ENCODE results near the gene LYSMD1.
A peak's percentile ranks its signal among the peaks of the same experiment; 100 is the strongest.

LYSMD1 gene

DNA sequence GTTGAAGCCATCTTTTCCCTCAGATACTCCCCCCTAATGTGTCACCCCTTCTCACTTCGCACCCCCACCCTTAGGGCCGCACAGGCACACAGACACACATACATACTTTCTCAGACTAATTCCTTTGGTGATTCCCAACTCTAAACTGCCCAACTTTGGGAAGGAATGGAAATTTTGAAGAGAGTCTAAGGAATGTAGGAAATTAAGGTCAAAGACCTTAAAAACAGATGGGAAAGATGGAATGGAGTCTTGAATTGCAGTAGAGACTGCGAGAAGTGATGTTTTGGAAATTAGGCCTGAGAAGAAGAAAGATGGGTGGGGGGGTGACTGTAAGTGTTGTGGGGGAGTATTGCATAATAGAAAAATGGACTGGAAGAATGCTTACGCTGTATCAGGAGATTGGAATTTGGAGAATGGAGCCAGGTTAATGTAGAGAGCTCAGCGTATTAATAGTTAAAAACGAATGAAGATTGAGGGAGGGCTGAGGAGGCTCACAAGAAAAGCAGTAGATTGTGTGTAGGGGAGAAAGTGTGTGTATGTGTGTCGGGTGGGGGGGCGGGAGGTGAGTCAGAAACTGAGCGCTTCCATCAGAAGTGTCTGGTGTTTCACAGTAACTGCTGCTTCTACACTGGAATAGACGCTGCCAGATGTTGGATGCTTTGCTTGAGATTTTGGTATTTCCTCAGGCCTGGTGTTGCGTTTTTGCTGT is 34.3 kb upstream of the LYSMD1 start (continued):
- TF ChIP-seq, protein P1, sequence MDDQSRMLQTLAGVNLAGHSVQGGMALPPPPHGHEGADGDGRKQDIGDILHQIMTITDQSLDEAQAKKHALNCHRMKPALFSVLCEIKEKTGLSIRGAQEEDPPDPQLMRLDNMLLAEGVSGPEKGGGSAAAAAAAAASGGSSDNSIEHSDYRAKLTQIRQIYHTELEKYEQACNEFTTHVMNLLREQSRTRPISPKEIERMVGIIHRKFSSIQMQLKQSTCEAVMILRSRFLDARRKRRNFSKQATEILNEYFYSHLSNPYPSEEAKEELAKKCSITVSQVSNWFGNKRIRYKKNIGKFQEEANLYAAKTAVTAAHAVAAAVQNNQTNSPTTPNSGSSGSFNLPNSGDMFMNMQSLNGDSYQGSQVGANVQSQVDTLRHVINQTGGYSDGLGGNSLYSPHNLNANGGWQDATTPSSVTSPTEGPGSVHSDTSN (CRISPR knock-in tag; IDR thresholded peaks at IDR 0.05) = no peak
- TF ChIP-seq ZNF114 (tag by site-specific recombination; IDR thresholded peaks at IDR 0.05) = no peak
- TF ChIP-seq, protein P2, sequence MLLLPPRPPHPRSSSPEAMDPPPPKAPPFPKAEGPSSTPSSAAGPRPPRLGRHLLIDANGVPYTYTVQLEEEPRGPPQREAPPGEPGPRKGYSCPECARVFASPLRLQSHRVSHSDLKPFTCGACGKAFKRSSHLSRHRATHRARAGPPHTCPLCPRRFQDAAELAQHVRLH (tag by site-specific recombination; IDR thresholded peaks at IDR 0.05) = no peak
- no peak for TF ChIP-seq HOXD13 (CRISPR knock-in tag; IDR thresholded peaks at IDR 0.05; ENCODE audit: borderline replicate concordance)
- TF ChIP-seq SP7 (tag by site-specific recombination; IDR thresholded peaks at IDR 0.05) = peak; percentile 24; the same call in 1 of the 2 replicates
- no peak for TF ChIP-seq ZNF423 (tag by site-specific recombination; IDR thresholded peaks at IDR 0.05)
- no peak for TF ChIP-seq ZNF514 (tag by site-specific recombination; IDR thresholded peaks at IDR 0.05)
- TF ChIP-seq, protein P3, sequence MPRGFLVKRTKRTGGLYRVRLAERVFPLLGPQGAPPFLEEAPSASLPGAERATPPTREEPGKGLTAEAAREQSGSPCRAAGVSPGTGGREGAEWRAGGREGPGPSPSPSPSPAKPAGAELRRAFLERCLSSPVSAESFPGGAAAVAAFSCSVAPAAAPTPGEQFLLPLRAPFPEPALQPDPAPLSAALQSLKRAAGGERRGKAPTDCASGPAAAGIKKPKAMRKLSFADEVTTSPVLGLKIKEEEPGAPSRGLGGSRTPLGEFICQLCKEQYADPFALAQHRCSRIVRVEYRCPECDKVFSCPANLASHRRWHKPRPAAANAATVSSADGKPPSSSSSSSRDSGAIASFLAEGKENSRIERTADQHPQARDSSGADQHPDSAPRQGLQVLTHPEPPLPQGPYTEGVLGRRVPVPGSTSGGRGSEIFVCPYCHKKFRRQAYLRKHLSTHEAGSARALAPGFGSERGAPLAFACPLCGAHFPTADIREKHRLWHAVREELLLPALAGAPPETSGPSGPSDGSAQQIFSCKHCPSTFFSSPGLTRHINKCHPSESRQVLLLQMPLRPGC (tag by site-specific recombination; IDR thresholded peaks at IDR 0.05) = peak; percentile 25; the same call in 1 of the 2 replicates
- no peak for TF ChIP-seq ZNF157 (tag by site-specific recombination; IDR thresholded peaks at IDR 0.05)
- TF ChIP-seq, protein P4, sequence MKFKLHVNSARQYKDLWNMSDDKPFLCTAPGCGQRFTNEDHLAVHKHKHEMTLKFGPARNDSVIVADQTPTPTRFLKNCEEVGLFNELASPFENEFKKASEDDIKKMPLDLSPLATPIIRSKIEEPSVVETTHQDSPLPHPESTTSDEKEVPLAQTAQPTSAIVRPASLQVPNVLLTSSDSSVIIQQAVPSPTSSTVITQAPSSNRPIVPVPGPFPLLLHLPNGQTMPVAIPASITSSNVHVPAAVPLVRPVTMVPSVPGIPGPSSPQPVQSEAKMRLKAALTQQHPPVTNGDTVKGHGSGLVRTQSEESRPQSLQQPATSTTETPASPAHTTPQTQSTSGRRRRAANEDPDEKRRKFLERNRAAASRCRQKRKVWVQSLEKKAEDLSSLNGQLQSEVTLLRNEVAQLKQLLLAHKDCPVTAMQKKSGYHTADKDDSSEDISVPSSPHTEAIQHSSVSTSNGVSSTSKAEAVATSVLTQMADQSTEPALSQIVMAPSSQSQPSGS (tag by site-specific recombination; IDR thresholded peaks at IDR 0.05; ENCODE audit: low read depth) = 0 out of 2 replicates have a peak, but pooled peaks have one; percentile 7
- TF ChIP-seq ZNF112 (tag by site-specific recombination; IDR thresholded peaks at IDR 0.05) = no peak
- TF ChIP-seq ZNF585B (tag by site-specific recombination; IDR thresholded peaks at IDR 0.05) = no peak
- no peak for TF ChIP-seq ZNF501 (tag by site-specific recombination; IDR thresholded peaks at IDR 0.05)
- TF ChIP-seq, protein P5, sequence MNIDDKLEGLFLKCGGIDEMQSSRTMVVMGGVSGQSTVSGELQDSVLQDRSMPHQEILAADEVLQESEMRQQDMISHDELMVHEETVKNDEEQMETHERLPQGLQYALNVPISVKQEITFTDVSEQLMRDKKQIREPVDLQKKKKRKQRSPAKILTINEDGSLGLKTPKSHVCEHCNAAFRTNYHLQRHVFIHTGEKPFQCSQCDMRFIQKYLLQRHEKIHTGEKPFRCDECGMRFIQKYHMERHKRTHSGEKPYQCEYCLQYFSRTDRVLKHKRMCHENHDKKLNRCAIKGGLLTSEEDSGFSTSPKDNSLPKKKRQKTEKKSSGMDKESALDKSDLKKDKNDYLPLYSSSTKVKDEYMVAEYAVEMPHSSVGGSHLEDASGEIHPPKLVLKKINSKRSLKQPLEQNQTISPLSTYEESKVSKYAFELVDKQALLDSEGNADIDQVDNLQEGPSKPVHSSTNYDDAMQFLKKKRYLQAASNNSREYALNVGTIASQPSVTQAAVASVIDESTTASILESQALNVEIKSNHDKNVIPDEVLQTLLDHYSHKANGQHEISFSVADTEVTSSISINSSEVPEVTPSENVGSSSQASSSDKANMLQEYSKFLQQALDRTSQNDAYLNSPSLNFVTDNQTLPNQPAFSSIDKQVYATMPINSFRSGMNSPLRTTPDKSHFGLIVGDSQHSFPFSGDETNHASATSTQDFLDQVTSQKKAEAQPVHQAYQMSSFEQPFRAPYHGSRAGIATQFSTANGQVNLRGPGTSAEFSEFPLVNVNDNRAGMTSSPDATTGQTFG (tag by site-specific recombination; IDR thresholded peaks at IDR 0.05; ENCODE audit: borderline replicate concordance) = no peak
- TF ChIP-seq, protein P6, sequence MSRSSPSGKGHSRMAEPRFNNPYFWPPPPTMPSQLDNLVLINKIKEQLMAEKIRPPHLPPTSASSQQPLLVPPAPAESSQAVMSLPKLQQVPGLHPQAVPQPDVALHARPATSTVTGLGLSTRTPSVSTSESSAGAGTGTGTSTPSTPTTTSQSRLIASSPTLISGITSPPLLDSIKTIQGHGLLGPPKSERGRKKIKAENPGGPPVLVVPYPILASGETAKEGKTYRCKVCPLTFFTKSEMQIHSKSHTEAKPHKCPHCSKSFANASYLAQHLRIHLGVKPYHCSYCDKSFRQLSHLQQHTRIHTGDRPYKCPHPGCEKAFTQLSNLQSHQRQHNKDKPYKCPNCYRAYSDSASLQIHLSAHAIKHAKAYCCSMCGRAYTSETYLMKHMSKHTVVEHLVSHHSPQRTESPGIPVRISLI (tag by site-specific recombination; IDR thresholded peaks at IDR 0.05) = no peak
- TF ChIP-seq, protein P7, sequence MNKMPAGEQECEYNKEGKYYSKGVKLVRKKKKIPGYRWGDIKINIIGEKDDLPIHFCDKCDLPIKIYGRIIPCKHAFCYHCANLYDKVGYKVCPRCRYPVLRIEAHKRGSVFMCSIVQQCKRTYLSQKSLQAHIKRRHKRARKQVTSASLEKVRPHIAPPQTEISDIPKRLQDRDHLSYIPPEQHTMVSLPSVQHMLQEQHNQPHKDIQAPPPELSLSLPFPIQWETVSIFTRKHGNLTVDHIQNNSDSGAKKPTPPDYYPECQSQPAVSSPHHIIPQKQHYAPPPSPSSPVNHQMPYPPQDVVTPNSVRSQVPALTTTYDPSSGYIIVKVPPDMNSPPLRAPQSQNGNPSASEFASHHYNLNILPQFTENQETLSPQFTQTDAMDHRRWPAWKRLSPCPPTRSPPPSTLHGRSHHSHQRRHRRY (tag by site-specific recombination; IDR thresholded peaks at IDR 0.05) = no peak
- TF ChIP-seq, protein P8, sequence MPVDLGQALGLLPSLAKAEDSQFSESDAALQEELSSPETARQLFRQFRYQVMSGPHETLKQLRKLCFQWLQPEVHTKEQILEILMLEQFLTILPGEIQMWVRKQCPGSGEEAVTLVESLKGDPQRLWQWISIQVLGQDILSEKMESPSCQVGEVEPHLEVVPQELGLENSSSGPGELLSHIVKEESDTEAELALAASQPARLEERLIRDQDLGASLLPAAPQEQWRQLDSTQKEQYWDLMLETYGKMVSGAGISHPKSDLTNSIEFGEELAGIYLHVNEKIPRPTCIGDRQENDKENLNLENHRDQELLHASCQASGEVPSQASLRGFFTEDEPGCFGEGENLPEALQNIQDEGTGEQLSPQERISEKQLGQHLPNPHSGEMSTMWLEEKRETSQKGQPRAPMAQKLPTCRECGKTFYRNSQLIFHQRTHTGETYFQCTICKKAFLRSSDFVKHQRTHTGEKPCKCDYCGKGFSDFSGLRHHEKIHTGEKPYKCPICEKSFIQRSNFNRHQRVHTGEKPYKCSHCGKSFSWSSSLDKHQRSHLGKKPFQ (tag by site-specific recombination; IDR thresholded peaks at IDR 0.05) = no peak
- TF ChIP-seq, protein P9, sequence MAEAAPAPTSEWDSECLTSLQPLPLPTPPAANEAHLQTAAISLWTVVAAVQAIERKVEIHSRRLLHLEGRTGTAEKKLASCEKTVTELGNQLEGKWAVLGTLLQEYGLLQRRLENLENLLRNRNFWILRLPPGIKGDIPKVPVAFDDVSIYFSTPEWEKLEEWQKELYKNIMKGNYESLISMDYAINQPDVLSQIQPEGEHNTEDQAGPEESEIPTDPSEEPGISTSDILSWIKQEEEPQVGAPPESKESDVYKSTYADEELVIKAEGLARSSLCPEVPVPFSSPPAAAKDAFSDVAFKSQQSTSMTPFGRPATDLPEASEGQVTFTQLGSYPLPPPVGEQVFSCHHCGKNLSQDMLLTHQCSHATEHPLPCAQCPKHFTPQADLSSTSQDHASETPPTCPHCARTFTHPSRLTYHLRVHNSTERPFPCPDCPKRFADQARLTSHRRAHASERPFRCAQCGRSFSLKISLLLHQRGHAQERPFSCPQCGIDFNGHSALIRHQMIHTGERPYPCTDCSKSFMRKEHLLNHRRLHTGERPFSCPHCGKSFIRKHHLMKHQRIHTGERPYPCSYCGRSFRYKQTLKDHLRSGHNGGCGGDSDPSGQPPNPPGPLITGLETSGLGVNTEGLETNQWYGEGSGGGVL (tag by site-specific recombination; IDR thresholded peaks at IDR 0.05) = peak; percentile 60
- no peak for TF ChIP-seq MYNN (tag by site-specific recombination; IDR thresholded peaks at IDR 0.05; ENCODE audit: borderline replicate concordance)
